Mucosa of descending colon (tissue), 3 donors: ENCODE results near the gene DGKB. TPM values are rescaled to one million over a fixed set of nuclear protein-coding genes. Genes with fewer than 3 reads are reported as not detected.

ENCODE experiments used
- ATAC-seq: fragments of 200-7000 bp; cut with Tn5 transposase; one replicate; pipeline ENCODE4 v1.9.1; 2020; ENCODE audit warnings: mild to moderate bottlenecking, moderate library complexity
- DNase-seq, 3 donors: peaks; one replicate each; pipeline ENCODE4 v3.0.0-alpha.2; 2020
- H3K36me3 ChIP-seq: fragments of 200-600 bp; one replicate; pipeline ENCODE4 v1.8.0; 2021; ENCODE audit warnings: low read depth, mild to moderate bottlenecking
- H3K4me1 ChIP-seq: fragments of 200-600 bp; one replicate; pipeline ENCODE4 v1.8.0; 2021; ENCODE audit warnings: low read depth, mild to moderate bottlenecking
- H3K4me3 ChIP-seq: fragments of 200-600 bp; one replicate; pipeline ENCODE4 v1.8.0; 2021; ENCODE audit warnings: mild to moderate bottlenecking
- H3K9me3 ChIP-seq: fragments of 200-600 bp; one replicate; pipeline ENCODE4 v1.8.0; 2021; ENCODE audit warnings: mild to moderate bottlenecking
- intact Hi-C, 2 donors: fragments of 100-400 bp; cut with DNase I in 1 of 2; cut with micrococcal nuclease in 1 of 2; formaldehyde crosslinking; loops; one replicate each; pipeline versions ENCODE4 v1.11.0 to v1.11.1; 2022; cut with DNase I, micrococcal nuclease
- total RNA-seq, 3 donors: library from RNA; stranded (reverse); fragmentation: NEBNext Ultra II Directional in 2 of 3; extraction: Animal tissue kit (Norgen Biotek cat#: 25700) in 2 of 3; gene quantifications; one replicate each; pipeline versions ENCODE4 v1.2.1 to v1.2.4, GENCODE V29; 2021 to 2023
- TF ChIP-seq, protein P1 (sequence below): fragments of 200-600 bp; IDR thresholded peaks from one replicate; pipeline ENCODE4 v1.8.0; 2022; ENCODE audit warnings: antibody characterized with exemption, mild to moderate bottlenecking
- donor health status: DM: no; HTN: no; CAD: no; lungs with moderate emphysema.
- donor health status: DM: no; HTN: no; CAD: no.
- donor health status: DM: no; HTN: yes; CAD: no.

The DGKB gene
- total RNA-seq, 3 donors from 2014 or later: 0.19 to 5.6 (median 0.78) TPM

DNA sequence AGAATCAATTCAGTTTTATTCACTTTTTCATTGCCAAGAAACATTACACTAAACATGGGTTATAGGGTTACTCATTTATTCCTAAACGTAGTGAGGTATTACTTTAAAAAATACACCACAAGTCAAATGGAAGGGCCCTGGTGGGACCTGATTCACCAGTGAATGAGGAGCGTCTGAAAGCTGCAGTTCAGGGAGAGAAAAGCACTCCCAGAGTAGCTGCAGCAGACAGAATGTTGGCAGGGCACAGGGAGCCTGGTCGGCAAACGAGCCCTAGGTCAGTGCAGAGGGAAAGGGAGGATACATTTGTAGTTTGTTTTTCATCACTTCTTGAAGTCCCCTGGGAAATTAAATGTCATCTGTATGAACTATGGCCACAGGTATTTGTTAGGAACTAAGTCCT is 551.4 kb downstream of the DGKB start:
- no peaks in the 10 kb centered on the region for H3K9me3 ChIP-seq
- ATAC-seq (no peak), DNase-seq (no peak)
- no peak overlapping the region for H3K4me3 ChIP-seq
- no peaks in the 10 kb centered on the region for H3K4me1 ChIP-seq
- intact Hi-C loops: no loop called here
- TF ChIP-seq, protein P1, sequence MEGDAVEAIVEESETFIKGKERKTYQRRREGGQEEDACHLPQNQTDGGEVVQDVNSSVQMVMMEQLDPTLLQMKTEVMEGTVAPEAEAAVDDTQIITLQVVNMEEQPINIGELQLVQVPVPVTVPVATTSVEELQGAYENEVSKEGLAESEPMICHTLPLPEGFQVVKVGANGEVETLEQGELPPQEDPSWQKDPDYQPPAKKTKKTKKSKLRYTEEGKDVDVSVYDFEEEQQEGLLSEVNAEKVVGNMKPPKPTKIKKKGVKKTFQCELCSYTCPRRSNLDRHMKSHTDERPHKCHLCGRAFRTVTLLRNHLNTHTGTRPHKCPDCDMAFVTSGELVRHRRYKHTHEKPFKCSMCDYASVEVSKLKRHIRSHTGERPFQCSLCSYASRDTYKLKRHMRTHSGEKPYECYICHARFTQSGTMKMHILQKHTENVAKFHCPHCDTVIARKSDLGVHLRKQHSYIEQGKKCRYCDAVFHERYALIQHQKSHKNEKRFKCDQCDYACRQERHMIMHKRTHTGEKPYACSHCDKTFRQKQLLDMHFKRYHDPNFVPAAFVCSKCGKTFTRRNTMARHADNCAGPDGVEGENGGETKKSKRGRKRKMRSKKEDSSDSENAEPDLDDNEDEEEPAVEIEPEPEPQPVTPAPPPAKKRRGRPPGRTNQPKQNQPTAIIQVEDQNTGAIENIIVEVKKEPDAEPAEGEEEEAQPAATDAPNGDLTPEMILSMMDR: no peak
- no peaks in the 10 kb centered on the region for H3K36me3 ChIP-seq

DNA sequence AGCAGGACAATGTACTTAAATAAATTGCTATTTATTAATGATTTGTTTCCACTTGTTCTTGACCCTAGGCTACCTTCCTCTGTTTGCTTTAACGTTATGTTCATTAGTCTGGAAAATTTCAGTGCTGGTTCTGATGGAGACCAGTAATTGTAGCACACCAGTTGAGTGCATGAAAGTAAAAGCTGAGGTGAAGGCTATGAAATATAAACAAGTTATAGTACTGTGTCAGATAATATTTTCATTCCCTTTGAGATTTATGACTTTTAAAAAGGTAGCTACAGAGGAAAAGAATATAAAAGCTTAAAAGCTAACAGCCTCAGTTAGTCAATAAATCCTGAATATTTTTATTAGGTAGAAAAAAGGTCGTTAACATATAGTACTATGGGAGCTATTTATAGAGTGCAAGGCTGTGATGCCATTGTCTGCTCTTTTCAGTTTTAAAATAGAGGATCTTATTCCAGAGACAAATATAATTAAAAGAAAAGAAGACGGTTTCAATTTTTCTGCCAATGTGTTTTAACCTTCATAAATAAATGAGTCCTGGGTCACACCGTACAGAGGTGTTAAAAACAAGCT is 561.3 kb downstream of the DGKB start:
- intact Hi-C loops: no loop called here

DNA sequence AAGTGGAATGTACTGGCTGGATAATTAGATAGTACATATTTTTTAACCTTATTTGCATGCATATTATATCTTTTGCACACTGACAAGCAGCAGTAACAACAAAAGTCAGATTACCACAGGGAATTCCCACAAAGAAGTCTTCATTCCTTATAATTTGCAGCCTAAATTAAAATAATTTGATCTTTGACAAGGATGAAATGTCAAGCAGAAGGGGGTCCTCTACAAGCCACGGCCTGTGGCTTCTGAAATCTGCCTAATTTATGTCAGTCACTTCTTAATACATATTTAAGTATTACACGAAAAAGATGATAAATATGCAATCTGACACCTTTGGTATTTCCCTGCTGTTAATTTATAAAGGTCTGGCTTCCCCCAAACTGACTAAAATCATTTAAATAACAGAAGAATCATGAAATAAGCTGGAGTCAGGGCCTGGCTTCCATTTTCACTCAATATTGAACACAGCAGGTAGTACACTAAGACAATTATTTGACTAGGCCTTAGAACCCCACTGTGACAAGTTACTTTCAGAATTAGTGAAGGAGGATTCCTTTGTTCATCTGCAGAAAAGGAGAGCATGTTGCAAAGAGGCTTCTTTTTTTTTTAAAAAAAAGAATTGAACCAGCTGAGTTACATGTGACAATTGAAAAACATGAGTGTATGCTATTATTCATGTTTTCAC is 562.0 kb downstream of the DGKB start:
- Histone ChIP-seq H3K36me3 (no peaks in the 10 kb centered on the region), H3K9me3 (no peaks in the 10 kb centered on the region), H3K4me3 (no peak overlapping the region), H3K4me1 (no peaks in the 10 kb centered on the region)
- no peak for ATAC-seq
- no peak for DNase-seq
- intact Hi-C loops: no loop called here
- TF ChIP-seq, protein P1: no peak

More for the DNA sequence above, 561.3 kb downstream of the DGKB start:
- H3K36me3 ChIP-seq: no peaks in the 10 kb centered on the region
- H3K9me3 ChIP-seq: no peaks in the 10 kb centered on the region
- no peaks in the 10 kb centered on the region for H3K4me1 ChIP-seq
- no peak for DNase-seq
- ATAC-seq: no peak
- TF ChIP-seq, protein P1: no peak
- H3K4me3 ChIP-seq: no peak overlapping the region

DNA sequence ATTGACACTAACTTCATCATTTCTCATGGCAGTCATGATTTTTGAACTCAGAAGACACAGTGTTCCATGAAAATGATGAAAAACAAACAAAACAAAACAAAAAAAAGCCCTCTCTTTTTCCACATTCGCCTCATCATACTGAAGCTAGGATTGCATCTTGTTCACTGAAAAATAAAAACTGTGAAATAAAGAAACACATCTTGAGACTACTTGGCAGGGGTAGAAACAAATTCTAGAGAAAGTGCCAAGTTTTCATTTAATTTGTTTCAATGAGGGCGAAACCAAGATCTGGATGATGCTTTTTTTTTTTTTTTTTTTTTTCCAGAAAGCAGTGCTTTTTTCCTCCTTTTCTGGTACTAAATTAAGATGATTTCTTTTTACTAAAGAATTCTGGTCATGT is 562.7 kb downstream of the DGKB start:
- Histone ChIP-seq H3K4me3 (no peak overlapping the region), H3K4me1 (no peaks in the 10 kb centered on the region), H3K36me3 (no peaks in the 10 kb centered on the region), H3K9me3 (no peaks in the 10 kb centered on the region)
- TF ChIP-seq, protein P1: no peak
- DNase-seq: no peak
- intact Hi-C loops: no loop called here
- no peak for ATAC-seq

DNA sequence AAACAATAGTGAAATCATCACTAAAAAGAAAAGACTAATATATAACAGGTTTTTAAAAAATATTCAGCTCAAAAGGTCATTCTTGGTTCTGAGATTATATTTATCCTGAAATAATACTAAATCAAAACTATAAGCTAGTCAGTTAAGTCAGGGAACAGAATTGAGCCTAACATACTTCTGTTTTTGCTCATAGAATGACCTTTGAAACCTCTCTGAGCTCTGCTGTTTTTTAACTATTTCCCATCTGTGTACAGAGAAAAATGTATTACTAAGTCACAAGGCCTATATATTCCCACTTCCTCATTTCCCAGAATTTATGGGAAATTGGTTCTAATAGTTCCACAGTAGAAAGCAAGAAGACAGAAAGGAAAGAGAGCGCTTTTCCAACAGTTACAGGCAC is 566.3 kb downstream of the DGKB start:
- Histone ChIP-seq H3K9me3 (no peaks in the 10 kb centered on the region), H3K4me3 (no peak overlapping the region), H3K36me3 (no peaks in the 10 kb centered on the region), H3K4me1 (no peaks in the 10 kb centered on the region)
- intact Hi-C loops: no loop called here
- ATAC-seq (no peak), DNase-seq (no peak)
- TF ChIP-seq, protein P1: no peak
